K562 (cell line): ENCODE data around the gene BMP8B. TPM values are rescaled to one million over a fixed set of nuclear protein-coding genes. Genes with fewer than 3 reads are reported as not detected.

Experiments
- ARID4B ChIP-seq: sonication (generic); formaldehyde crosslinking; IDR thresholded peaks from 2 replicates; pipeline ENCODE4 v1.8.0; 2022; ENCODE audit warnings: mild to moderate bottlenecking, missing genetic modification reagents
- MEF2D ChIP-seq: conservative IDR thresholded peaks from 2 replicates; pipeline ENCODE4 v1.6.1; 2016; ENCODE audit warnings: low read depth, missing genetic modification characterization, missing compliant biosample characterization
- NFIX ChIP-seq: fragments of 250-450 bp; sonication (Bioruptor Pico); IDR thresholded peaks from 2 replicates; pipeline ENCODE4 v1.4.0; 2020; ENCODE audit warnings: low read depth, mild to moderate bottlenecking, moderate library complexity
- PPARD ChIP-seq: fragments of 250-450 bp; sonication (Bioruptor Pico); IDR thresholded peaks from 2 replicates; pipeline ENCODE4 v1.8.0; 2022; ENCODE audit warnings: inconsistent platforms, mild to moderate bottlenecking, moderate library complexity
- ZBTB9 ChIP-seq: fragments of 450-650 bp; formaldehyde crosslinking; IDR thresholded peaks from 2 replicates; pipeline ENCODE4 v1.4.0; 2020; ENCODE audit warnings: mild to moderate bottlenecking, moderate library complexity
- ZNF140 ChIP-seq: fragments of 250-450 bp; sonication (Bioruptor Pico); IDR thresholded peaks from 2 replicates; pipeline ENCODE4 v1.8.0; 2021; ENCODE audit warnings: moderate library complexity, mild to moderate bottlenecking, inconsistent platforms
- polyA plus RNA-seq, 8 experiments: library from polyadenylated mRNA; depleted of rRNA in 4 of 8; stranded (reverse) in 5 of 8; unstranded in 3 of 8; fragments of >200 nt; fragmentation: Nextera tagmentation in 2 of 8; fragmentation: Illumina TruSeq in 1 of 8; extraction: Ambion mirVana in 2 of 8; extraction: Trizol in 1 of 8; gene quantifications; 2 replicates each; pipeline versions ENCODE4 v1.2.1 to v1.2.3, GENCODE V29; 2011 to 2014; ENCODE audit warnings: inconsistent platforms in 1 of 8, missing spikeins in 1 of 8
- total RNA-seq, 7 experiments: library from RNA; depleted of rRNA in 6 of 7; stranded (reverse); fragments of >200 nt in 6 of 7; fragmentation: Illumina TruSeq in 2 of 7; extraction: Trizol in 2 of 7; gene quantifications; 2 replicates each; pipeline versions ENCODE4 v1.2.1 to v1.2.3, GENCODE V29; 2011 to 2021; ENCODE audit warnings: low replicate concordance in 1 of 7
- TF ChIP-seq, protein P1 (sequence below): sonication (generic); formaldehyde crosslinking; IDR thresholded peaks from 2 replicates; pipeline ENCODE4 v1.8.0; 2022; ENCODE audit warnings: mild to moderate bottlenecking, missing genetic modification reagents, borderline replicate concordance
- TF ChIP-seq, protein P2 (sequence below), 2 experiments: fragments of 450-650 bp in 1 of 2; sonication (generic) in 1 of 2; formaldehyde crosslinking in 1 of 2; IDR thresholded peaks; 2 replicates each; pipeline versions ENCODE4 v1.7.1 to v1.9.0; 2016 to 2022; ENCODE audit warnings: inconsistent platforms in 1 of 2, mild to moderate bottlenecking in 1 of 2, missing genetic modification reagents in 1 of 2

BMP8B gene
- total and polyA plus RNA-seq, 9 of the 15 experiments (the other 6 are each of a cell fraction or from before 2014, with no cell fraction given) = 0.03 to 0.33 (median 0.14) TPM

- TF ChIP-seq NFIX (CRISPR knock-in tag) (no peak), ARID4B (no peak), PPARD (CRISPR knock-in tag) (no peak), ZNF140 (CRISPR knock-in tag) (no peak), ZBTB9 (CRISPR knock-in tag) (0 out of 2 replicates have a peak, but pooled peaks have one; percentile 13), MEF2D (tag) (no peak)
- TF ChIP-seq, protein P1, sequence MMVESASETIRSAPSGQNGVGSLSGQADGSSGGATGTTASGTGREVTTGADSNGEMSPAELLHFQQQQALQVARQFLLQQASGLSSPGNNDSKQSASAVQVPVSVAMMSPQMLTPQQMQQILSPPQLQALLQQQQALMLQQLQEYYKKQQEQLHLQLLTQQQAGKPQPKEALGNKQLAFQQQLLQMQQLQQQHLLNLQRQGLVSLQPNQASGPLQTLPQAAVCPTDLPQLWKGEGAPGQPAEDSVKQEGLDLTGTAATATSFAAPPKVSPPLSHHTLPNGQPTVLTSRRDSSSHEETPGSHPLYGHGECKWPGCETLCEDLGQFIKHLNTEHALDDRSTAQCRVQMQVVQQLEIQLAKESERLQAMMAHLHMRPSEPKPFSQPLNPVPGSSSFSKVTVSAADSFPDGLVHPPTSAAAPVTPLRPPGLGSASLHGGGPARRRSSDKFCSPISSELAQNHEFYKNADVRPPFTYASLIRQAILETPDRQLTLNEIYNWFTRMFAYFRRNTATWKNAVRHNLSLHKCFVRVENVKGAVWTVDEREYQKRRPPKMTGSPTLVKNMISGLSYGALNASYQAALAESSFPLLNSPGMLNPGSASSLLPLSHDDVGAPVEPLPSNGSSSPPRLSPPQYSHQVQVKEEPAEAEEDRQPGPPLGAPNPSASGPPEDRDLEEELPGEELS (CRISPR knock-in tag) = 0 out of 2 replicates have a peak, but pooled peaks have one; percentile 10
- TF ChIP-seq, protein P2, sequence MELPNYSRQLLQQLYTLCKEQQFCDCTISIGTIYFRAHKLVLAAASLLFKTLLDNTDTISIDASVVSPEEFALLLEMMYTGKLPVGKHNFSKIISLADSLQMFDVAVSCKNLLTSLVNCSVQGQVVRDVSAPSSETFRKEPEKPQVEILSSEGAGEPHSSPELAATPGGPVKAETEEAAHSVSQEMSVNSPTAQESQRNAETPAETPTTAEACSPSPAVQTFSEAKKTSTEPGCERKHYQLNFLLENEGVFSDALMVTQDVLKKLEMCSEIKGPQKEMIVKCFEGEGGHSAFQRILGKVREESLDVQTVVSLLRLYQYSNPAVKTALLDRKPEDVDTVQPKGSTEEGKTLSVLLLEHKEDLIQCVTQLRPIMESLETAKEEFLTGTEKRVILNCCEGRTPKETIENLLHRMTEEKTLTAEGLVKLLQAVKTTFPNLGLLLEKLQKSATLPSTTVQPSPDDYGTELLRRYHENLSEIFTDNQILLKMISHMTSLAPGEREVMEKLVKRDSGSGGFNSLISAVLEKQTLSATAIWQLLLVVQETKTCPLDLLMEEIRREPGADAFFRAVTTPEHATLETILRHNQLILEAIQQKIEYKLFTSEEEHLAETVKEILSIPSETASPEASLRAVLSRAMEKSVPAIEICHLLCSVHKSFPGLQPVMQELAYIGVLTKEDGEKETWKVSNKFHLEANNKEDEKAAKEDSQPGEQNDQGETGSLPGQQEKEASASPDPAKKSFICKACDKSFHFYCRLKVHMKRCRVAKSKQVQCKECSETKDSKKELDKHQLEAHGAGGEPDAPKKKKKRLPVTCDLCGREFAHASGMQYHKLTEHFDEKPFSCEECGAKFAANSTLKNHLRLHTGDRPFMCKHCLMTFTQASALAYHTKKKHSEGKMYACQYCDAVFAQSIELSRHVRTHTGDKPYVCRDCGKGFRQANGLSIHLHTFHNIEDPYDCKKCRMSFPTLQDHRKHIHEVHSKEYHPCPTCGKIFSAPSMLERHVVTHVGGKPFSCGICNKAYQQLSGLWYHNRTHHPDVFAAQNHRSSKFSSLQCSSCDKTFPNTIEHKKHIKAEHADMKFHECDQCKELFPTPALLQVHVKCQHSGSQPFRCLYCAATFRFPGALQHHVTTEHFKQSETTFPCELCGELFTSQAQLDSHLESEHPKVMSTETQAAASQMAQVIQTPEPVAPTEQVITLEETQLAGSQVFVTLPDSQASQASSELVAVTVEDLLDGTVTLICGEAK (IDR thresholded peaks at IDR 0.05) = no peak
- TF ChIP-seq, protein P2 (CRISPR knock-in tag; IDR thresholded peaks at IDR 0.05) = no peak
These were observed 11.3 kb upstream of the BMP8B start (continued) for GRCh38 chr1:39799770-39800470.
